GM19372 (cell line): Measurements from ENCODE around the gene UACA.
"Not testable (repeated sequence)": the region's sequence is repeated elsewhere in the genome, so short reads cannot be mapped to it uniquely, and the experiment has no call there.

Experiments
- ATAC-seq: cut with Tn5 transposase; IDR thresholded peaks from one replicate; pipeline ENCODE4 v1.9.1; 2021; ENCODE audit warnings: mild to moderate bottlenecking, low read depth, moderate library complexity; ENCODE audit not compliant: unreplicated experiment

The UACA gene, protein sequence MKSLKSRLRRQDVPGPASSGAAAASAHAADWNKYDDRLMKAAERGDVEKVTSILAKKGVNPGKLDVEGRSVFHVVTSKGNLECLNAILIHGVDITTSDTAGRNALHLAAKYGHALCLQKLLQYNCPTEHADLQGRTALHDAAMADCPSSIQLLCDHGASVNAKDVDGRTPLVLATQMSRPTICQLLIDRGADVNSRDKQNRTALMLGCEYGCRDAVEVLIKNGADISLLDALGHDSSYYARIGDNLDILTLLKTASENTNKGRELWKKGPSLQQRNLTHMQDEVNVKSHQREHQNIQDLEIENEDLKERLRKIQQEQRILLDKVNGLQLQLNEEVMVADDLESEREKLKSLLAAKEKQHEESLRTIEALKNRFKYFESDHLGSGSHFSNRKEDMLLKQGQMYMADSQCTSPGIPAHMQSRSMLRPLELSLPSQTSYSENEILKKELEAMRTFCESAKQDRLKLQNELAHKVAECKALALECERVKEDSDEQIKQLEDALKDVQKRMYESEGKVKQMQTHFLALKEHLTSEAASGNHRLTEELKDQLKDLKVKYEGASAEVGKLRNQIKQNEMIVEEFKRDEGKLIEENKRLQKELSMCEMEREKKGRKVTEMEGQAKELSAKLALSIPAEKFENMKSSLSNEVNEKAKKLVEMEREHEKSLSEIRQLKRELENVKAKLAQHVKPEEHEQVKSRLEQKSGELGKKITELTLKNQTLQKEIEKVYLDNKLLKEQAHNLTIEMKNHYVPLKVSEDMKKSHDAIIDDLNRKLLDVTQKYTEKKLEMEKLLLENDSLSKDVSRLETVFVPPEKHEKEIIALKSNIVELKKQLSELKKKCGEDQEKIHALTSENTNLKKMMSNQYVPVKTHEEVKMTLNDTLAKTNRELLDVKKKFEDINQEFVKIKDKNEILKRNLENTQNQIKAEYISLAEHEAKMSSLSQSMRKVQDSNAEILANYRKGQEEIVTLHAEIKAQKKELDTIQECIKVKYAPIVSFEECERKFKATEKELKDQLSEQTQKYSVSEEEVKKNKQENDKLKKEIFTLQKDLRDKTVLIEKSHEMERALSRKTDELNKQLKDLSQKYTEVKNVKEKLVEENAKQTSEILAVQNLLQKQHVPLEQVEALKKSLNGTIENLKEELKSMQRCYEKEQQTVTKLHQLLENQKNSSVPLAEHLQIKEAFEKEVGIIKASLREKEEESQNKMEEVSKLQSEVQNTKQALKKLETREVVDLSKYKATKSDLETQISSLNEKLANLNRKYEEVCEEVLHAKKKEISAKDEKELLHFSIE (N-terminal part only)

DNA sequence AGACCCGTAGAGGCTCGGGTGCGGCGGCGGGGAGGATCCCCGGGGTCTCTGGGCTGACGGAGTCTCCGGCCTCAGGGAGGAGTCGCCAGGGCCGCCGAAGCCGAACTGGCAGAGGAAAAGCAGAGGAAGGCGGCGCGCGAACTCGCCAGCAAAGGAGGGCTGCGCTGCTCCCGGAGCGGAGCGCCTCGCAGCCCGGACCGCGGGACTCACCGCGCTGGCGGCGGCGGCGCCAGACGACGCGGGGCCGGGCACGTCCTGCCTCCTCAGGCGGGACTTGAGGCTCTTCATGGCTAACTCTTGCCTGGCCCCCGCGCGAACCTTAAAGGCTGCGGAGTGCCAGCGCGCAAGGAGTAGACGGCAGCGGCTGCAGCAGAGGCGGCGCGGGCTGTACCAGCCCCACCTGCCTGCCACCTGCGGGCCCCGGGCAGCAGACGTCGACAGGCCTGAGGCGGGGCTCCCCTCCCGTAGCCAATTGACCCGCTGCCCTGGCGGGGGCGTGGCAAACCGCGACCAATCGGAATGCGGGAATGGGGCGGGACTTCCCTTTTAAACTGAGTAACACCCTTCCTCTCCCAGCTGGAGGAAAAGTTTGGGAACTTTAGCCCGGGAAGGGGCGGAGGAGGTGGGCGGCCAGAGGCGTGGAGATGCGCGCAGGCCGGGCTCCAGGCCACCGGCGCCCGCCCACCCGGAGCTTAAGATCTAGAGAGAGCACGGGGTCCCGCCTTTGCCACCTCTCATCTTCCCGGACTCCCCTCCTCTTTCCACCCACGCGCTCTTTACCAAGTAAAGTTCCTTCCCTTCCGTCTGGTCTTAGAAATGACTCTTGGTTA, at the start of gene UACA:
Gene UACA, minus strand, starts transcription at position 439 of the 830 bp plus-strand sequence. Its CDS starts 151 bp downstream, at position 288.
- peak; percentile 92 for ATAC-seq

DNA sequence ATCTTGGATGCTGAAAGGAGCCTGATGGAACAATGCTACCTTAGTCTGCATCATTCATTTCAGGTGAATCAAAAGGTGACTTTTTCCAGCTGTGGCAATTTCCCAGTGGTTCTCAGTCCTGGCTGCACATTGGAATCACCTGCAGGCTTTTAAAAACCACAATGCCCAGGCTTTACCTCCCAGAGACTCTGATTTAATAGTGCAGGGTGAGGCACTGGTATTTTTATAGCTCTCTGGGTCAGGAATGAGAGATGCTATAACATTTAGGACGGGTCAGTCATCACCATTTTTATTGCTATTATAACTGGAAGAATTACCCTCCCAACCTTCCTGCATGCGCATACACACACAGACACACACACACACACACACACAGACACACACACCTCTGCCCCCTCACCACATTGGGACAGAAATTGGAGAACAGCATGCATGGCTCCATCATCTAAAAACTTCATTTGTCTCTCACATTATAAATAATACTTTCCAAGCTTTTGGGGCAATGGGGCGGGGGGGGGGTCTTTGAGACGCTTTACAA, 49.5 kb upstream of the UACA start:
- no peak for ATAC-seq

DNA sequence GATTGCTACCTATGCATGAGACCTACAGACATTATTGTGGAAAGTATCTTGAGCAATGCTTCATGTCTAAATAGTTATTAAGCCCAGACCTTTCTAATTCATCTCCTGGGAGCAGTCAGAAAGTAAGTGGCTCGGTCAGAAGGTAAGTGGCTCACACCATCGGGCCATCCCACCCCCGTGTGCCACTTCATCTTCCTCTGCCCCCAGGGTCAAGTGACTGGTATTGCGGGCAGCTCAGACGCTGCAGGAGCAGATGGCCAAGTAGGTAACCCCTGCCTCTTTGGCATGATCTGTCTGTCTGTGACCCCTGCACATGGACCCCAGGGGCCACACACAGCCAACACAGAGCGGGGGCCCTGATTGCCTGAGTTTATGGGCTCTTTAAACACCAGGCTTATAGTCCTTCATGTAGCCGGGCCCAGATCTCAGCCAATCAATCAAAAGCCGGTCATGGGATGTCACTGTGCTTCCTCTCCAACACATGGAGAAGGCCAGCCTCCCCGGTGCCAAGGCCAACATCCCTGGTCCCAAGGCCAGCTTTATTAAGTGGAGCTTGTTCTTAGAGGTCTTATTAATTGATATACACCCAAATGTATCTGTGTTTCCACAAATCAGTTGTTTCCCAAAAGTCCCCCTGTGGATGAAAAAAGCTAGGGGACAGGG, 47.7 kb upstream of the UACA start:
- no peak for ATAC-seq

DNA sequence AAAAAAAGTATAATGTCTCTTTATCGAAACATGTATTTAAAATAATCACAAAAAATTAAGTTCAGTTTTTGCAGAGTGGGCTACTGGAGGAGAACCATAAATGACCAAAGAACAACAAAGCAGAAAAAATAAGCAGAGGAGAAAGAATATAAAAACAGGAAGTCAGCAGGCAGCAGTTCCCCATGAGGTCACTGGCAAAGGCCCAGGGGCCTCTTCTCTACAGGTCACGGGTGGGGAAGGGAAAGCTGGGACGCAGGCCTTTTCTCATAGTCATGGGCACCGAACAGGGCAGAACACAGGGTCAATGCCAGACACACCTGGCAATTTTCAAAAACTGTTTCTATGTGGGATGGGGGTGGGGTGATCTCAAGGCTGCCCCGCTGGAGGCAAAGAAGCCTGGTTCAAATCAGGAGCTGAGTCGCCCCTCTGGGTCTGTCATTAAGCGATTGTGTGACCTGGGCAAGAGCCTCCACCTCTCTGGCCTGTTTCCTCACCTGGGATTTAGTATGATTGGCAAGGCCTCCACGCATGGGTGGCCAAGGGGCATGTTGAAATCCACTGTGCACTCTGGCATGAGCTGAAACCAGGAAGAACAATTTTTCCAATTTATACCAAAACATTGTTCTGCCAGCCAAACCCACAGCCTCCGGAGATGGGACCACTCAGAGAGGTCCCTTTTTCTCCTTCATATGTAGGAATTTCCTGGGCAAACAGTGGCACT, 43.8 kb upstream of the UACA start:
- ATAC-seq: no peak

DNA sequence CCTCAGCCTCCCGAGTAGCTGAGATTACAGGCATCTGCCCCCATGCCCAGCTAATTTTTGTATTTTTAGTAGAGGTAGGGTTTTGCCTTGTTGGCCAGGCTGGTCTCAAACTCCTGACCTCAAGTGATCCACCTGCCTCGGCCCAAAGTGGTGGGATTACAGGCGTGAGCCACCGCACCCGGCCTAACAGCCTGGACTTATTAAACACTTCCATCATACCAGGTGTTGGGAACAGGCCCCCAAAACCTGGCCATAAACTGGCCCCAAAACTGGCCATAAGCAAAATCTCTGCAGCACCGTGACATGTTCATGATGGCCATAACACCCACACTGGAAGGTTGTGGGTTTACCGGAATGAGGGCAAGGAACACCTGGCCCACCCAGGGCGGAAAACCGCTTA, 41.0 kb upstream of the UACA start:
- ATAC-seq: not testable (repeated sequence)

DNA sequence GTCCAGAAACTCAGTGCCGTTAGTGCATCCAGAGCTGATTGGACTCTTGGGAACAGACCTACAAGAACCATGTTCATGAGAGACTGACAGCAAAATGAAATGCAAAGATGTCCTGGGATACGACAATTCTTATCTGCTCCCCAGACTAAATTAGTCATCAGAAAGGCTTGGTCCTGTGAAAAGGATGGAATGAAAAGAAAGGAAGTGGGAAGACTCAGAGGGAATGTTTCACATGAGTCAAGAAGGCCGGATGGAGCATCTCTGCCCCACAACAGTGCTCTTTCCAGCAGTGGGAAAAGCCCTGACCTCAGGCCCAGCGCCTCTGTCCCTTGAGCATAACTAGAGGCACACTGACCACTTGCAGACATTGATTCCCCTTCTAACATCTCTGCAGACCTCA, 39.3 kb upstream of the UACA start:
- no peak for ATAC-seq

DNA sequence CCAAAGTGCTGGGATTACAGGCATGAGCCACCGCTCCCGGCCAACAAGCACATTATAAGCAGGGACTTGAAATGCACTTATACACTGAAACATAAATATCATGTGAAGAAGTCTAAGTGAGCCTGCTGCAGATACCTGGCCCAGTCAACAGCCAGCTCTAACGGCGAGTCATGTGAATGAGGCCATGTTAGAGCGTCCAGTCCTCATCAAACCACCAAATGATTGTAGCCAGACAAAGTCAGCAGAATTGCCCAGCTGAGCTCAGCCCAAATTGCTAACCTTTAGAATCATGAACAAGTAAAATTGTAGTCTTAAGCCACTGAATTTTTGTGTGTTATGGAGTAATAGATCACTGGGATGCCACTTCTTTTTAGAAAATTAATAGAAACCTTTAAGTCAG, 37.8 kb upstream of the UACA start:
- ATAC-seq: no peak

DNA sequence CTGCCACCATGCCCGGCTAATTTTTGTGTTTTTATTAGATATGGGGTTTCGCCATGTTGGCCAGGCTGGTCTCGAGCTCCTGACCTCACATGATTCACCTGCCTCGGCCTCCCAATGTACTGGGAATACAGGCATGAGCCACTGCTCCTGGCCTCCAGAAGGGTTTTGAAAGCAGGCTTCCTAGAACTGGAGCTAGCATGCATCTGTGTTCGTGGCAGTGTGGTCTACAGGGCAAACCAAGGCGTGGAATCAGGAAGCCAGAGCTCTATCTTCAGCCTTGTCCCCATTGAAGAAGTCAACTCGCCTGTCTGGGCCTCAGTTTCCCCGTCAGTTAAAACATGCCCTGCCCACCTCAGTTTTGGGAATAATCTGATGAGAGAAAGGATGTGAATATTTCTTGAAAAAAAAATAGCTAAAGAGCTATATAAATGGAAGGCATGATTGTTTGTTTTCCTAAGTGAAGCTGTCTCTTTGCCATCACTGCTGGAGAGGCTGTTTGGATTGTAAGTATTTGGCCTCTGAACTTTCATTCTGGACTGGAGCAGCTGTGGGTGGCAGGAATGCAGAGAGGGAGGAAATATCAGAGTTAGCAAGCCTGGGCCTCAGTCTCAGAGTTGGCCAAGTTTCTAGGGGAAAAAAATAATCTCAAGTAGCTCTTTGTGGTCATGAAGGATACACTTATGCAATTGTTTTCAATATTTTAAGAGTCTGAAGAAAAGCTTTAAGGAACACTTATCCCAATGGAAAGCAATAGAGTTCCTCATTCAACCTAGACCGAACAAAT, 36.5 kb upstream of the UACA start:
- ATAC-seq: no peak

DNA sequence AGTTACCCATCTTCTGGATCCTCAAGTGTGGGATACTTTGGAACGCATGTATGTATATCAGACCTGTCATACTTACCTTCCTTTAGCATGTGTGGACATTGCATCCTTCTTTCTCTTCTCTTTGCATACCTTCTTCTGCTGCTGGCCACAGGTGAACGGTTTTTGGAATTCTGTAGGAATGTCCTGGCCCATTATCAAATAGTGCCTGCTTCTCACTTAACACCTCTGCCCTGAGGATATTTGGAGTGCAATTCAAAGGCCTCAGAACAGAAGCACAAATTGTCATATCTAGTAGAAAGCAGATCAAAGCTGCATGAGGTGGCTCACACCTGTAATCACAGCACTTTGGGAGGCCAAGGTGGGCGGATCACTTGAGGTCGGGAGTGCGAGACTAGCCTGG, 34.1 kb upstream of the UACA start:
- ATAC-seq: no peak

DNA sequence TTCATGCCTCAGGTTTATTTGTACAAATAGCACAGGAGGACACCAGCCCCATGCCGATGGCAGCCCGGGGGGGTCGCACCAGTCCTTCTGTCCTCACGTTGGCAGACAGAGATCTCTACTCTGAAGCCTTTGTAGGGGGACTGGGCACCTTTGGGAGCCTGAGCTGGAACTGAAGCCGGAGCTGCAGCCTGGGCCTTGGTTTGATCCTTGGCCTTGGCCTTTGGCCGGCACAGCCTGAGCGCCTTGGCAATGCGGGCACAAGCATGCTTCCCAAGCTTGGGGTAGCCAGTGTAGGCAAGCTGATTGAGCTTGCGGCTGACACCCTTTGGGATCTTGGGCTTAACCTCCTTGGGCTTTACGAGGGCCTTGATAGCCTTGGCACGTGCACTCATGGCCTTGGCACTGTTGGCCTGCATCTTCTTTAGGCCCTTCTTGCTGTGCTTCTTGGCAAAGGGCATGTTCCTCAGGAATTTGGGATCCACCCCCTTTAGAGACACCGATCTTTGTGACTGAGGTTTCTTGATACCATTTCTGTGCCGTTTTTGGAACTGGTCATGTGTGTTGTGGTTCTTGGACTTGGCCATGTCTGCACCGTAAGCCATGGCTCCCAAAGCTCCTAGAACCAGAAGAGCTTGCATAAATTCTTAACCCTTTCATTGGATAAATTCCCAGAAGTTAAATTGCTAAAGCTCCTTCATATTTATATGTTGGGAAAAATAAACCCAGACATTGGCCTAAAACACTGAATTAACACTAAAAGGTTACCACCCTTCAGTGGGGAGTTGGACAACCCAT, 33.4 kb upstream of the UACA start:
- no peak for ATAC-seq

DNA sequence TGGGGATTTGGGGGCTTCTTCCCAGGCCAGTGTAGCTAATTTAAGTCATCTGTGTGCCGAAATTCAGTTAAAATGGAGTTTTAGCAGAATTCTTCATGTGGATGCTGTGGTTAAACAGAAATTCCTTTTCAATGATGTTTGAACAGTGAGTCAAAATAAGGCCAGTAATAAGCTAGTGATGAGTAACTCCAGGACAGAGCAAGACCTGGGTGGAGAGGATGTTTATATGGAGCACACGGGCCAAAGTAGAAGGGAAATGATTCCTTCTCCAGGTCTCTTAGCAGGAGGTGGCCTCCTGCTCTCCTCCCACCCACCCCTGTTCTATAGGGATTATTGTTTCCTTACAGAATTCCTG, 31.9 kb upstream of the UACA start:
- no peak for ATAC-seq

DNA sequence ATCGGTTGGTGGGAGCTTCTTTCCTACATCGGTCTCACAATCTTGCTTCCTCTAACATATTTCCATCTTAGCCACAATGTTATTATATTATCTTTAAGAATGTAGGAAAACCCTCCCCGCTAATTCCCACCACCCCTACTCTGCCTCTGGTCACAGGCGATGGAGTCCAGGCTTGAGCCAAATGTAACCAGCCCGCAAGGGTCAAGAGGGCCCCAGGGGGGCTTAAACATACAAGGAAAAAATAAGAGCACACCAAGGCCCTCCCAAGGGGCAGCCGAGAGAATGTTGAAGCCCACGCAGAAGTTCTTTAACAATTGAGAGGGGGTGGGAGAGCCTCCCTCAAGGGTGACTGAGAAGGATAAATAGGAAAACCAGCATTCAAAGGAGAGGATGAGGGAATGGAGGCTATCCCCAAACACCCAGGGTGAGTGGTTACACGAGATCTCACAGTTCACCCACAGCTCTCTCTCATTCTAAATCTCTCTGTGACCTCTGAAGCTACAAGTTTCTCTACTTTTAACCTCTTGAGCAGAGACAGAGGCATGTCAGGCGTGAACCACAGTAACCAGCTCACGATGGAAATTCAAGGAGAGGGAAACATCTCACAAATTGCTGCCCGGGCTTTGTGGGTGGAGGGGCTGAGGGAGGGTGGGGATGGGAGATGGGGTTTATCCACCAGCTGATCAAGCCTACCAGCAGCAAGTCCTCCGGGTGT, 31.4 kb upstream of the UACA start:
- no peak for ATAC-seq

DNA sequence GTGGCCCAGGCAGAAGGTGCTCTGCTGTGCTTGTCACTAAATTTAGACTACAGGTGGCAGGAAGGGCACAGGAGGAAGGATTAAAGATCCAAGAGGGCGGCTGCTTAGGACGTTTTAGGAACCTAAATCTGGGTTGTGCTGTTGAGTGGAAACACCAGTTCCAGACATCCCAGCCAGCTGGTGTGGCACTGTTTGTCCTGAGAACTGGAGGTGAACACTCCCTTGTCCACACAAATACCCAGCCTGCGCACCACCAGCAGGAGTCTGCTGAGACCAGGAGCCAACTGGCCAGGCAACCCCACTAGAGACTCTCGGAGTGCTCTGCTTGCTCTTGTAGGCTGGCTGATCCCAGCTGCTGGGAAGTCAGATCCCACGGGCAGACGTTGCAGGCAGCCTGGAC, 30.3 kb upstream of the UACA start:
- ATAC-seq: no peak

DNA sequence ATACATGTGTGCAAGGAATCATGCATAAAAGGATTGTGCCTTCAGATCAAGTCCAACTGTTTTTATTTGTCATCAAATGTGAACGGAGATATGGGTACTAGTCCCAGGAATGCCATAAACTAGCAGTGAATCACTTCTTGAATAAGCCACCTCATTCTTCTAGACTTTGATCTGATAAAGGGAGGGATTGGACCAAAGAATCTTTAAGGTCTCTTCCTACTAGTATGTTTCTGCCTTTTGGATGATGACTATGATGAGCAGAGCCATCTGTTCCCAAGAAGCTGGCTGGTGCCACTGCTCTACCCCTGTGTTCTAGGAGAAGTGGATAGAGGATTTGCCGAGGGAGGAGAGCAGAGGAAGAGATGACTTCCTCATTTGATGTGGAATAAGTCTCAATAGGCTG, 28.8 kb upstream of the UACA start:
- no peak for ATAC-seq

DNA sequence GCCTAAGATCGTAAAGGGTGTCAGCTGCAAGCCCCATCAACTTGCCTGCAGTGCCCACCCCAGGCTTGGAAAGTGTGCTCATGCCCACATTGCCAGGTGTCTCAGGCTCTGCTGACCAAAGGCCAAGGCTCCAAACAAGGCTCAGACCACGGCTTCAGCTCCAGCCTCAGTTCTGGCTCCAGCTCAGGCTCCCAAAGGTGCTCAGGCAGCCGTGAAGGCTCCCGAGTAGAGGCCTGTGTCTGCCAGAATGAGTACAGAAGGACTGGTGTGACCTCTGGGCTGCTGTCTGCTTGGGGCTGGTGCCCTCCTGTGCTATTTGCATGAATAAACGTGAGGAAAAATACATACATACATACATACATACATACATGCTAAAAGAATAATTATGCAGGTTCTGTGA, 27.9 kb upstream of the UACA start:
- ATAC-seq: no peak

DNA sequence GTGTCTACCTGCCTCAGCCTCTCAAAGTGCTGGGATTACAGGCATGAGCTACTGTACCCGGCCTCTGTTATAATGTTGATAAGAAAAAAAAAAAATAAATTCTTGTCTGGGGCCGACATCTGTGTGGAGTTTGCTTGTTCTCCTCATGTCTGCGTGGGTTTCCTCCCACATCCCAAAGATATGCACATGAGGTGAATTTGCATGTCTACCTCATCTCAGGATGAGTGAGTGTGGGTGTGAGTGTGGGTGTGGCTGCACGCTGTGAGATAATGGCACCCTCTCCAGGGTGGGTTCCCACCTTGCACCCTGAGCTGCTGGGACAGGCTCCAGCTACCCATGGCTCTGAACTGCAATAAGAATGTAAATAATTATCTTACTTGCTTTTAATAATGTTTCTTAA, 25.9 kb upstream of the UACA start:
- no peak for ATAC-seq
